AG20443 (cell line): ENCODE measurements around the gene DNAJC25.
A peak's percentile ranks its signal among the peaks of the same experiment; 100 is the strongest.
"Not testable (repeated sequence)": the region's sequence is repeated elsewhere in the genome, so short reads cannot be mapped to it uniquely, and the experiment has no call there.

Experiments
- DNase-seq: peaks from one replicate; pipeline ENCODE4 v3.0.0; 2012; ENCODE audit warnings: low spot score, mixed read lengths

The DNAJC25 gene

GRCh38 chr9:111663301-111663823 is 32.2 kb downstream of the DNAJC25 start:
- no peak for DNase-seq

GRCh38 chr9:111668026-111668573 is 37.0 kb downstream of the DNAJC25 start:
- no peak for DNase-seq

GRCh38 chr9:111668601-111669000 is 37.5 kb downstream of the DNAJC25 start:
- not testable (repeated sequence) for DNase-seq

DNA sequence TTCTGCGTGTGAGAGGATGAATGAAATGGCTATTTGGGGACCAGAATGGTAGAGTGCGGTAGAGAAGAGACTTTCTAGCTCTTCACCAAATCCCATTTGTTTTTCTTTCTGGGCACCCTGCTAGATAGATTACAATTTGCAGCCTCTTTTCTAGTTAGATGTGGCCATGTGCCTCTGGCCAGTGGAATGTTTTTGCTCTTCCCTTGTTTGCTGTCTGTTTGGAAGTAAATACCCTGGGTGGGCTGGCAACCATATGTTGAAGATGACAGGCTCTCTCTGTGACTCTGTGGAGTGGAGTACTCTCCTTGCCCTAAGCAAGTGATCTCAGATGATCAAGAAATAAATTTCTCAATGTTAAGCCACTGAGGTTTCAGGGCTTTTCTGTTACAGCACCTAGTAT is 43.2 kb downstream of the DNAJC25 start:
- no peak for DNase-seq

- no peak for DNase-seq
Observed at GRCh38 chr9:111676116-111676515, 45.0 kb downstream of the DNAJC25 start.

DNA sequence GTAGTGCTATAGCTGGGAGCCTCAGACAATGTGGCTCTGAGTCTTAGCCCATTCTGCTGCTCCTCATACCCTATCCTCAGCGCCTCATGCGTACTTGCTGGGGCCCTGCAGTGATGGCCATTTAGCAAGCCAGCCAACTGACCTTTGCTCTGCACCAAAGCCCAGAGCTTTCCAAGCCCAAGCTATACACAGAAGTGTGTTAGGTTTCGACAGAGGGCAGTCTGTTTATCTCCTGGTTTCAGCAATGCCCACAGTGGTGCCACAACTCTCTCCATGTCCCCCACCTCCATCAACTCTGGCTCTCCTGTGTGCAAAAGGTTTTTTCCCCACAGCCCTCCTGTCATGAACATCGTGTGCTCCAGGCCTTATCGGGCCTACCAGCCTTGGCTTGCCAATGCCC is 47.2 kb downstream of the DNAJC25 start:
- no peak for DNase-seq

- DNase-seq = no peak
Observed at GRCh38 chr9:111679199-111679598, 48.1 kb downstream of the DNAJC25 start.

- no peak for DNase-seq
Observed at GRCh38 chr9:111683392-111683791, 52.3 kb downstream of the DNAJC25 start.

DNA sequence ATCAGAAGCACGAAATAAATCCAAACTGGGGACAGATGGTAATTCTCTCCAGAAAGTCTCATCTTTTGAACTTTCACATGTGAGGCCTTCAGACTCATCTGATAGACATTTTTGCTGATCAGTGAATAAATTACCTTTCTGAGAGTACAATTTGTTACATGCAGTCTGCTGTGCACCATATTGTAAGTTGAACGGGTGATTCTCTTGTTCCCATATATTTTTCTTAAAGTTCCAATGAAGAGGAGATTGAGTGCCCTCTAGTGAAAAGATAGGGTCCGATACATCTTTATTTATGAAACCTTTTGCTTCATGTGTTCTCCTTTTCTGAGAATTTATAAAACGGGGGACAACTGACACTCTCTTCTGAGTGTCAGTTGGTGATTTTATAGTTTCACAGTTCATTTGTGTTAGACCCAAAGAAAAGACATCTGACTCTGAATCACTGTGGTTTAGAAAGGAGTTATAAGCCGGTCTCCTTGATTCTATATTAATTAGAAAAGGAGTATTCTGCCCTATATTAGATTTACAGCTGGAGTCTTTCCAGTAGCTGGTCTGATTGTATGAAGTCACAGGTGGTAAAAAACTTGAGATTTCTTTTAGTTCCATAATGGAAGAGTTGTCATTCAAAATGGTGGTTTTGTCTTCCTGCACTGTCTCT is 60.7 kb downstream of the DNAJC25 start:
- peak; percentile 18 for DNase-seq

GRCh38 chr9:111696796-111697195 is 65.7 kb downstream of the DNAJC25 start:
- DNase-seq = no peak

DNA sequence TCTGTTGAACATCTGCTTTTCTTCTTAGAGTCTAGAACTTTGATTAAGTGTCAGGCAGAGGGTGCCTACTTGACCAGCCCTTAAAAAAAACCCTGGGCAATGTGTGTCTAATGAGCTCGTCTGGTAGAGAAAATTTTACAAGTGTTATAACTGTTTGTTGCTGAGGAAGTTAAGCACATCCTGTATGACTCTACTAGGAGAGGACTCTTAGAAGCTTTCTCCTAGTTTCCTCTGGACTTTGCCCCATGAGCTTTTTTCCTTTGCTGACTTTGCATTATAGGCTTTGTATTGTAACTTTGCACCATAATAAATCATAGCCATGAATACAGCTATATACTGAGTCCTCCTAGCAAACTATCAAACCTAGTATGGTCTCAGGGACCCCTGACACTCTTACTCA is 69.6 kb downstream of the DNAJC25 start:
- DNase-seq = no peak
